GM19099 (cell line): ENCODE data around the gene KLHL26.

Experiments used
- POLR2A ChIP-seq: IDR thresholded peaks from 3 replicates; pipeline ENCODE4 v1.6.1; 2011; ENCODE audit warnings: low read depth; ENCODE audit not compliant: insufficient read length; ENCODE audit errors: extremely low read depth

The KLHL26 gene

GRCh38 chr19:18636969-18637629 lies at the start of gene KLHL26:
TSS of gene KLHL26 (plus strand) at chr19:18637028. CDS start at chr19:18637055, 27 bp downstream.
- peak; percentile 81 for TF ChIP-seq POLR2A

- TF ChIP-seq POLR2A = no peak
These were observed 49.3 kb upstream of the KLHL26 start for GRCh38 chr19:18587561-18587960.

- TF ChIP-seq POLR2A = no peak
These were observed 48.7 kb upstream of the KLHL26 start for GRCh38 chr19:18587962-18588610.

GRCh38 chr19:18588611-18589379 lies 48.0 kb upstream of the KLHL26 start, which contains the start of gene REX1BD:
TSS of gene REX1BD (plus strand) at chr19:18588798. CDS start at chr19:18588802, 4 bp downstream.
- peak; percentile 93 for TF ChIP-seq POLR2A

- no peak for TF ChIP-seq POLR2A
These were observed 47.2 kb upstream of the KLHL26 start for GRCh38 chr19:18589380-18590272.

- no peak for TF ChIP-seq POLR2A
These were observed 46.3 kb upstream of the KLHL26 start for GRCh38 chr19:18590273-18591272.

- TF ChIP-seq POLR2A = no peak
These were observed 45.0 kb upstream of the KLHL26 start for GRCh38 chr19:18591735-18592385.

- no peak for TF ChIP-seq POLR2A
These were observed 43.3 kb upstream of the KLHL26 start for GRCh38 chr19:18593367-18594095.

GRCh38 chr19:18594096-18594823 lies 42.6 kb upstream of the KLHL26 start:
- TF ChIP-seq POLR2A = peak; percentile 43

GRCh38 chr19:18594824-18595373 lies 41.9 kb upstream of the KLHL26 start:
- TF ChIP-seq POLR2A = no peak

GRCh38 chr19:18595475-18595874 lies 41.4 kb upstream of the KLHL26 start:
- no peak for TF ChIP-seq POLR2A

GRCh38 chr19:18596752-18597157 lies 40.1 kb upstream of the KLHL26 start:
- TF ChIP-seq POLR2A = no peak
